ENCODE data around the gene SCAMP5.

SCAMP5 gene

DNA sequence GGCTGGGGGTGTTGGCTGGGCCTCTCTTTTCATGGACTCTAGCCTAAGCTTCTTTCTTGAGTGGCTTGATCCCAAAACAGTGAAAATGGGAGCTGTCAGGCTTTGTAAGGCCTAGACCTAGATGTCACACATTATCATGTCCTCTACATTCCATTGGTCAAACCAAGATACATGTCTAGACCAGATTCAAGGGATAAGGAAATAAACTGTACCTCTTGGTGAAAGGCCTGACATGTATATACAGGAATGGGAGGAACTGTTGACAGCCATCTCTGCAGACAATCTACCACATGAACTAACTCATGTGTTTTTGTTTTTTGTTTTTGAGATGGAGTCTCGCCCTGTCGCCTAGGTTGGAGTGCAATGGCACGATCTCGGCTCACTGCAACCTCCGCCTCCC lies 27.7 kb upstream of the SCAMP5 start:
- no peak overlapping the region for H3K4me3 ChIP-seq (ENCODE audit: low read length)
- TF ChIP-seq, protein P1, sequence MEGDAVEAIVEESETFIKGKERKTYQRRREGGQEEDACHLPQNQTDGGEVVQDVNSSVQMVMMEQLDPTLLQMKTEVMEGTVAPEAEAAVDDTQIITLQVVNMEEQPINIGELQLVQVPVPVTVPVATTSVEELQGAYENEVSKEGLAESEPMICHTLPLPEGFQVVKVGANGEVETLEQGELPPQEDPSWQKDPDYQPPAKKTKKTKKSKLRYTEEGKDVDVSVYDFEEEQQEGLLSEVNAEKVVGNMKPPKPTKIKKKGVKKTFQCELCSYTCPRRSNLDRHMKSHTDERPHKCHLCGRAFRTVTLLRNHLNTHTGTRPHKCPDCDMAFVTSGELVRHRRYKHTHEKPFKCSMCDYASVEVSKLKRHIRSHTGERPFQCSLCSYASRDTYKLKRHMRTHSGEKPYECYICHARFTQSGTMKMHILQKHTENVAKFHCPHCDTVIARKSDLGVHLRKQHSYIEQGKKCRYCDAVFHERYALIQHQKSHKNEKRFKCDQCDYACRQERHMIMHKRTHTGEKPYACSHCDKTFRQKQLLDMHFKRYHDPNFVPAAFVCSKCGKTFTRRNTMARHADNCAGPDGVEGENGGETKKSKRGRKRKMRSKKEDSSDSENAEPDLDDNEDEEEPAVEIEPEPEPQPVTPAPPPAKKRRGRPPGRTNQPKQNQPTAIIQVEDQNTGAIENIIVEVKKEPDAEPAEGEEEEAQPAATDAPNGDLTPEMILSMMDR (IDR thresholded peaks at IDR 0.05; ENCODE audit: insufficient read depth, low read depth, low read length, missing control alignments): no peak
- DNase-seq (ENCODE audit: low read depth): peak; percentile 78

DNA sequence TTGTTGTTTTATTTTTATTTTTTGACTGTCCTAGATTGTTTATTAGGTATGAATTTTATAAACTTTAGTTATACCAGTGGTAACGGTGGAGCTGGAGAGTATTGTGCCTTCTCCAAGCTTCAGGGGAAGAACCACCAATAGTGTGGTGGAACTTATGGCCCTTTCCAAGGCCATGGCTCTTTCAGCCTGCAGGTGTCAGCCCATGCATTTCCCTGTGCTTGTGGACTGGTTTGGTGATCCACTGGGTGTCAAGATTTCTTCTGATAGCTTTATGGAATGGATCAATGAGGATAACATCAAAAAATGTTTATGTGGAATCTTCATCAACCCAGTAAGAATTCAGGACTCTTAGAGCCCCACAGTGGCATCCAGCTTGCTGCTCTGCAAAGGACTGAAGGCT lies 19.2 kb upstream of the SCAMP5 start:
- H3K4me3 ChIP-seq (ENCODE audit: low read length): no peak overlapping the region
- TF ChIP-seq, protein P1 (IDR thresholded peaks at IDR 0.05; ENCODE audit: insufficient read depth, low read depth, low read length, missing control alignments): peak; percentile 15
- no peak for DNase-seq (ENCODE audit: low read depth)

DNA sequence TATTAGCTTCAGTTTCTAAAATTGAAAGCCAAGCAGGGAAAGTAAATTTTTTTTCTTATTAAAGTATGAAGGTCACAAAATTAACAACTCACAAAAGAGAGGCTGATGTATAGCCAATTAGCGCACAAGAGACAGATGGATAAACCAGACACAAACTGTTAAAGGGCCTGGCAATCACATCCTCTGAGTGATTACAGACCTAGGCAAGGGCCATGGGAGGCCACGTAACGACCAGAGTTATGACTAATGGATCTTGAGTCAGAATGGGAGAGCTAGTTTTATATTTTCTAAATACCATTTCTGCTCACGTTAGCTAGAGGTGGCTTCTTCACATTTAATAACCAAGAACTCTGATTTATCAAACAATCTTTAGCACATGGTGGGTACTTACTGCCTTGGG lies 17.8 kb upstream of the SCAMP5 start:
- no peak for DNase-seq (ENCODE audit: low read depth)
- TF ChIP-seq, protein P1 (IDR thresholded peaks at IDR 0.05; ENCODE audit: insufficient read depth, low read depth, low read length, missing control alignments): no peak

DNA sequence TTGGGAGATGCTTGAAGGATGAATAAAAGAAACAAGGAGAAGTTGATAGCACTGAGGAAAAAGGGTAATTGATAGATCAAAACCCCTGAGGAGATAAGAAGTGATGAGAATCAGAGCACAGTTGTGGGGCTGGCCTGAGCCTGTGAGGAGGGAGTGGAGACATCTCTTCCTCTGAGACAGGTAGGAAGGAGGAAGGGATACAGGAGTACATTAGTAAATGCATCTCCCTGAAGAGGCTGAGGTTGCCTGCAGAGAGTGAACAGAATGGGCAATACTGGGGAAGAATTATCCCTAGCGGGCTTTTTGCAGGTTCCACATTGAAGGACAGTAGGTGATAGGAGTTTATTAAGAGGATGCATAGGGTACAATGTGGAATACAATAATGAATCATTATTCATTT lies 17.3 kb upstream of the SCAMP5 start:
- no peak overlapping the region for H3K4me3 ChIP-seq (ENCODE audit: low read length)
- TF ChIP-seq, protein P1 (IDR thresholded peaks at IDR 0.05; ENCODE audit: insufficient read depth, low read depth, low read length, missing control alignments): no peak
- no peak for DNase-seq (ENCODE audit: low read depth)

More for the DNA sequence above, 17.8 kb upstream of the SCAMP5 start:
- no peak overlapping the region for H3K4me3 ChIP-seq (ENCODE audit: low read length)

DNA sequence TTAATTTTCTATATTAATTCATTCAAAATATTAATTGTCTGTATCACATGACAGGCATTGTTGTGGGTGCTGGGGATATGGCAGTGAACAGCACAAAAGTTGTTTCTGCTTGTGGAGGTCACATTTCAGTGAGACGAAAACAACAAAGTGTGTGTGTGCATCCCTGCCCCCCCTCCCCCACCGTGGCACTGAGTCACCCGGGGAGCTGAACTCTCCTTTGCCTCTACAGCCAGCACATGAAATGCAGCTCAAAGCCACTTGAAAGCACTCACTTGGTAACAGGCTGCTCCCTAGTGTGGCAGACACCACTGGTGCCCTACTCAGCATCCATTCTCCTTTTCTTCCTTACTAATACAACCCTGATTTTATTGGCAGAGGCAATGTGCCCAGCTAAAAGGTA lies 16.9 kb upstream of the SCAMP5 start:
- H3K4me3 ChIP-seq (ENCODE audit: low read length): no peak overlapping the region
- peak; percentile 40 for DNase-seq (ENCODE audit: low read depth)
- TF ChIP-seq, protein P1 (IDR thresholded peaks at IDR 0.05; ENCODE audit: insufficient read depth, low read depth, low read length, missing control alignments): no peak

DNA sequence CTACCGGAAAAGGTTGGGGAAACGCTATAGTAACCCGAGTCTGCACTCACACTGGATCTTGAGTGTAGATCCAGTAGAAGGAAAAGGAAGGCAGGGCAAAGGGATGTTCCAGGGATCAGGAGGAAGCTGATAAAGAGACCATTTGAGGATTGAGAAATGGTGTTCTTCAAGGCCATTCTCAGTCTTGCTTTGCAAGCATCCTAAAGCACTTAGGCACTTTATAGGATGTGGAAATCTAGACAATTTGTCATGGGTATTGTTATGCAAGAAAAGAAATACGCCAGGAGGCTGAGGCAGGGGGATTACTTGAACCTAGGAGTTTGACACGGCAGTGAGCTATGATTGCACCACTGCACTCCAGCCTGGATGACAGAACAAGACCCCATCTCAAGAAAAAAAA lies 13.2 kb upstream of the SCAMP5 start:
- TF ChIP-seq, protein P1 (IDR thresholded peaks at IDR 0.05; ENCODE audit: insufficient read depth, low read depth, low read length, missing control alignments): no peak

DNA sequence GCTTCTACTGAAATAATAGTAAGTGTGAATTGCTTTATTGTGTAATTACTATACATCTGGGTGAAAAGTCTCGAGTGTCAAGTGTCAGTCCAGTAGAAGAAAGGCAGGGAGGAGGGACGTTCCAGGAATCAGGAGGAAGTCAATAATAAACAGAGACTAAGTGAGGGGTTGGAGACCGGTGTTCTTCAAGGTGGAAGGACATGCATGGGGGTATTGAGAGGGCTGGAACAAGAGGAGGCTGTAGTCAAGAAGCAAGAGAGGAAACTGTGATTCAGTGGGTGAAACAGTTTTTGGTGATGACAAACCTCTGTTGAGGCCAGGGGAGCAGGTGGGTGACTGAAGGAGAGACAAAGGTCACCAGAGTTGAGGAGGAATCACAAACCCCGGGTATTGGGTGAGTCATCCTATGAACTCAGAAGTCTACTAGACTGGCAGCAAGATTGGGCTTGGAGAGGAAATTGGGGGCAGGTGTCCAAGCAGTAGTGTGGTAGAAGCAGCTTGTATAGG lies 11.6 kb upstream of the SCAMP5 start:
- peak; percentile 69 for DNase-seq (ENCODE audit: low read depth)
- no peak overlapping the region for H3K4me3 ChIP-seq (ENCODE audit: low read length)
- TF ChIP-seq, protein P1 (IDR thresholded peaks at IDR 0.05; ENCODE audit: insufficient read depth, low read depth, low read length, missing control alignments): no peak

More for the DNA sequence above, 13.2 kb upstream of the SCAMP5 start:
- H3K4me3 ChIP-seq (ENCODE audit: low read length): no peak overlapping the region
- no peak for DNase-seq (ENCODE audit: low read depth)

All from epithelial cell of esophagus (primary cell).